Anterior cingulate cortex (tissue), 58 donors: ENCODE measurements around the gene MID1.
A peak's percentile ranks its signal among the peaks of the same experiment; 100 is the strongest.
"Not testable (repeated sequence)": the region's sequence is repeated elsewhere in the genome, so short reads cannot be mapped to it uniquely, and the experiment has no call there.

Source experiments
- DNase-seq, 58 donors: peaks; one replicate each; lab custom pipeline; 2025; lab: John Stamatoyannopoulos, UW

Gene MID1

GRCh38 chrX:10617999-10618351, 2.4 kb downstream of the MID1 start:
- DNase-seq = no peak

GRCh38 chrX:10617186-10617998, 3.0 kb downstream of the MID1 start:
- no peak for DNase-seq

- peak in 19 of 58 donors; percentile 0 to 56 (median 7) for DNase-seq
These were observed 4.2 kb downstream of the MID1 start for GRCh38 chrX:10615931-10616774.

- no peak for DNase-seq
These were observed 8.2 kb downstream of the MID1 start for GRCh38 chrX:10612215-10612614.

- no peak for DNase-seq
These were observed 8.8 kb downstream of the MID1 start for GRCh38 chrX:10611441-10612090.

GRCh38 chrX:10608099-10608498, 12.3 kb downstream of the MID1 start:
- no peak for DNase-seq

GRCh38 chrX:10607233-10607632, 13.2 kb downstream of the MID1 start:
- no peak for DNase-seq

GRCh38 chrX:10603612-10604011, 16.8 kb downstream of the MID1 start:
- DNase-seq = no peak

GRCh38 chrX:10602646-10603045, 17.7 kb downstream of the MID1 start:
- no peak for DNase-seq

- no peak for DNase-seq
These were observed 19.9 kb downstream of the MID1 start for GRCh38 chrX:10600479-10600878.

GRCh38 chrX:10598540-10598939, 21.8 kb downstream of the MID1 start:
- DNase-seq = no peak

- DNase-seq = peak in 4 of 58 donors; percentile 0 to 9 (median 2)
These were observed 22.5 kb downstream of the MID1 start for GRCh38 chrX:10597871-10598270.

- DNase-seq = no peak
These were observed 28.7 kb downstream of the MID1 start for GRCh38 chrX:10591363-10592335.

- not testable (repeated sequence) for DNase-seq
These were observed 30.6 kb downstream of the MID1 start for GRCh38 chrX:10589787-10590186.

- no peak for DNase-seq
These were observed 31.3 kb downstream of the MID1 start for GRCh38 chrX:10589098-10589497.

GRCh38 chrX:10584882-10585281, 35.5 kb downstream of the MID1 start:
- DNase-seq = not testable (repeated sequence)

- DNase-seq = no peak
These were observed 37.4 kb downstream of the MID1 start for GRCh38 chrX:10582945-10583344.

GRCh38 chrX:10582215-10582733, 38.1 kb downstream of the MID1 start:
- DNase-seq = no peak

- no peak for DNase-seq
These were observed 41.0 kb downstream of the MID1 start for GRCh38 chrX:10579112-10580011.
